T-helper 1 cell (primary cell): ENCODE results near the gene DPM1.

ENCODE experiments used
- DNase-seq, 5 donors: peaks; one replicate each; pipeline ENCODE4 v3.0.0-alpha.2; 2012 to 2020

Gene DPM1

GRCh38 chr20:50892394-50892793, 65.9 kb downstream of the DPM1 start:
- DNase-seq: no peak

DNA sequence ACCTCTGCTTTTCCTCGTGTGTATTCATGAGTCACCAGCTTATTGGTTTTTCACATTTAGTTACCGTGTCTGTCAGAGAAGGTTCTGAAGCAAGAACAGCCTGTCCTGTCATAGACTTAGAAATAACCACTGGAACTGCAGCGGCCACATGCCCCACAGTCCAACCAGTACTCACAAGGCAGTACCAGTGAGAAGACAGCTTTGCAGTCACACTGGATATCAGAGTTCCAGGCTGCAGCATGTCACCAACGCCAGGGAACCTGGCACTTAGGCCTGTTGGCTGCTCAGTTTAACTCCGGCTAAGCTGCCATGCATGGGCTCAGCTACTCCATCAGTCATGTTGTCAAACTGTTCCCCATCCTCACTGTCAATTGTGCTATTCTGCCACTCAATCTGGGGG, 67.2 kb downstream of the DPM1 start:
- no peak for DNase-seq

- DNase-seq: no peak
Measured at GRCh38 chr20:50887576-50887975, 70.8 kb downstream of the DPM1 start.

- no peak for DNase-seq
Measured at GRCh38 chr20:50886184-50886790, 72.0 kb downstream of the DPM1 start.

- no peak for DNase-seq
Measured at GRCh38 chr20:50885781-50886180, 72.6 kb downstream of the DPM1 start.

- no peak for DNase-seq
Measured at GRCh38 chr20:50885068-50885467, 73.3 kb downstream of the DPM1 start.
